Endothelial cell of umbilical vein (primary cell): Measurements from ENCODE around the gene CYP46A1. TPM values are rescaled to one million over a fixed set of nuclear protein-coding genes. Genes with fewer than 3 reads are reported as not detected.

Experiments used
- BruUV-seq: library from RNA; stranded (reverse); fragments of 400-500 nt; replicated peaks from 2 replicates; lab custom pipeline; 2021; lab: Mats Ljungman, UMichigan
- CTCF ChIA-PET: fragments of 300-600, 350-600 bp; sonication (Branson Sonifier 250); formaldehyde crosslinking; loops from one replicate; lab custom pipeline; 2021; ENCODE audit warnings: antibody characterized with exemption, inconsistent platforms; lab: Charles Lee
- POLR2A ChIA-PET: fragments of 300-600, 350-600 bp; sonication (Branson Sonifier 250); formaldehyde crosslinking; loops from one replicate; lab custom pipeline; 2021; ENCODE audit warnings: antibody characterized with exemption, inconsistent platforms; lab: Charles Lee
- DNase-seq: peaks from one replicate; pipeline ENCODE4 v3.0.0-alpha.2; 2011; ENCODE audit warnings: low read depth, low spot score
- FAIRE-seq: peaks from 2 replicates; lab custom pipeline; 2011; peaks lifted over from hg19 to GRCh38; lab: Jason Lieb, UNC
- H2AFZ ChIP-seq: 2 replicates; pipeline ENCODE4 v1.6.0; 2012; ENCODE audit warnings: low read depth, low read length, control low read depth, inconsistent platforms
- H3K27ac ChIP-seq: 2 replicates; pipeline ENCODE4 v1.5.1; 2011; ENCODE audit warnings: low read depth, mild to moderate bottlenecking, control low read depth, low read length, moderate library complexity; ENCODE audit not compliant: insufficient read depth
- H3K27me3 ChIP-seq, 2 experiments: 2 replicates each; pipeline versions ENCODE4 v1.6.0 to v1.6.1; 2011; ENCODE audit warnings: low read length in 2 of 2, mixed read lengths in 1 of 2; ENCODE audit not compliant: control insufficient read depth in 2 of 2, insufficient read depth in 2 of 2
- H3K36me3 ChIP-seq, 2 experiments: 2 replicates in 1 of 2; 3 replicates in 1 of 2; pipeline ENCODE4 v1.5.1; 2011; ENCODE audit warnings: low read length in 2 of 2, mild to moderate bottlenecking in 1 of 2, moderate library complexity in 1 of 2; ENCODE audit not compliant: control insufficient read depth in 2 of 2, insufficient read depth in 2 of 2; ENCODE audit errors: extremely low read depth in 1 of 2
- H3K4me1 ChIP-seq: 3 replicates; pipeline ENCODE4 v1.5.1; 2011; ENCODE audit warnings: mild to moderate bottlenecking, low read length; ENCODE audit not compliant: control insufficient read depth, insufficient read depth; ENCODE audit errors: extremely low read depth
- H3K4me2 ChIP-seq: 2 replicates; pipeline ENCODE4 v1.6.1; 2011; ENCODE audit warnings: low read length, control low read depth, mixed read lengths; ENCODE audit not compliant: insufficient read depth
- H3K4me3 ChIP-seq, 3 experiments: fragments of 200-600 bp in 1 of 3; sonication (generic), shearing (Covaris generic) in 1 of 3; replicated peaks in 1 of 3; 2 replicates each; pipeline ENCODE4 v1.5.1; 2011 to 2016; ENCODE audit warnings: control low read depth in 3 of 3, low read length in 3 of 3, mild to moderate bottlenecking in 2 of 3, inconsistent platforms in 1 of 3, low read depth in 1 of 3, moderate library complexity in 1 of 3; ENCODE audit not compliant: insufficient read depth in 1 of 3
- H3K79me2 ChIP-seq: 2 replicates; pipeline ENCODE4 v1.6.0; 2012; ENCODE audit warnings: low read length, inconsistent platforms; ENCODE audit not compliant: control insufficient read depth, insufficient read depth
- H3K9ac ChIP-seq: replicated peaks from 2 replicates; pipeline ENCODE3; 2011; ENCODE audit warnings: low read length, control low read depth; ENCODE audit not compliant: insufficient read depth; ENCODE audit errors: extremely low read depth
- H3K9me1 ChIP-seq: replicated peaks from 3 replicates; pipeline ENCODE4 v1.6.0; 2011; ENCODE audit warnings: mild to moderate bottlenecking, low read length; ENCODE audit not compliant: control insufficient read depth, insufficient read depth; ENCODE audit errors: extremely low read depth
- H3K9me3 ChIP-seq: replicated peaks from 2 replicates; pipeline ENCODE4 v1.5.1; 2012; ENCODE audit warnings: low read length, inconsistent platforms; ENCODE audit not compliant: control insufficient read depth, insufficient read depth
- H4K20me1 ChIP-seq: replicated peaks from 2 replicates; pipeline ENCODE3; 2011; ENCODE audit warnings: mild to moderate bottlenecking, low read length; ENCODE audit not compliant: control insufficient read depth, insufficient read depth; ENCODE audit errors: extremely low read depth
- EZH2 ChIP-seq: IDR thresholded peaks from 2 replicates; pipeline ENCODE4 v1.6.1; 2012; ENCODE audit warnings: borderline replicate concordance, low read depth, mild to moderate bottlenecking, moderate library complexity, low read length, inconsistent platforms; ENCODE audit not compliant: severe bottlenecking
- FOS ChIP-seq: IDR thresholded peaks from 2 replicates; pipeline ENCODE4 v1.6.1; 2011; ENCODE audit warnings: mild to moderate bottlenecking, low read length, moderate library complexity, borderline replicate concordance; ENCODE audit not compliant: insufficient read depth
- GATA2 ChIP-seq: IDR thresholded peaks from 2 replicates; pipeline ENCODE4 v1.7.0; 2011; ENCODE audit warnings: low read depth, mild to moderate bottlenecking, moderate library complexity, mixed read lengths, low read length; ENCODE audit not compliant: insufficient read length, insufficient read depth
- JUN ChIP-seq: IDR thresholded peaks from 2 replicates; pipeline ENCODE4 v1.6.1; 2011; ENCODE audit warnings: borderline replicate concordance, low read depth; ENCODE audit not compliant: insufficient read length, insufficient read depth
- MYC ChIP-seq: IDR thresholded peaks from one replicate; pipeline ENCODE4 v1.6.1; 2011; ENCODE audit warnings: mild to moderate bottlenecking, low read depth, low read length
- POLR2A ChIP-seq: IDR thresholded peaks from 2 replicates; pipeline ENCODE4 v1.6.1; 2012; ENCODE audit warnings: low read depth, mild to moderate bottlenecking, control low read depth, low read length
- POLR2AphosphoS5 ChIP-seq: IDR thresholded peaks from 2 replicates; pipeline ENCODE4 v1.6.1; 2012; ENCODE audit warnings: low read depth, mild to moderate bottlenecking, control low read depth, low read length, moderate library complexity; ENCODE audit not compliant: insufficient read depth
- dilution Hi-C: fragments of 300-500 bp; cut with MboI; formaldehyde crosslinking; loops from one replicate; pipeline ENCODE4 v1.15.0; 2019; ENCODE audit warnings: low sequenced_read_pairs; ENCODE audit not compliant: extremely low pct_ligation_motif_present
- intact Hi-C: fragments of 100-400 bp; cut with micrococcal nuclease; formaldehyde crosslinking; loops from one replicate; pipeline ENCODE4 v1.10.0; 2022
- polyA plus RNA-seq, 4 experiments: library from polyadenylated mRNA; depleted of rRNA in 3 of 4; stranded (reverse) in 3 of 4; unstranded in 1 of 4; fragments of >200 nt; gene quantifications; 2 replicates each; pipeline versions ENCODE4 v1.2.1 to v1.2.3, GENCODE V29; 2011 to 2012; ENCODE audit warnings: missing spikeins in 1 of 4
- total RNA-seq: library from RNA; stranded (reverse); gene quantifications from 2 replicates; pipeline ENCODE4 v1.2.3, GENCODE V29; 2021
- TF ChIP-seq, protein P1 (sequence below): IDR thresholded peaks from 2 replicates; pipeline ENCODE4 v1.6.1; 2011; ENCODE audit not compliant: insufficient read depth, insufficient read length
- TF ChIP-seq, protein P2 (sequence below), 2 donors: IDR thresholded peaks; 1 replicate in 1 of 2; 2 replicates in 1 of 2; pipeline ENCODE4 v1.5.1; 2011; ENCODE audit warnings: low read length in 2 of 2, mild to moderate bottlenecking in 2 of 2, moderate library complexity in 2 of 2, control low read depth in 1 of 2, inconsistent platforms in 1 of 2, low read depth in 1 of 2; ENCODE audit not compliant: insufficient read depth in 1 of 2; ENCODE audit errors: extremely low read depth in 1 of 2

The CYP46A1 gene
- total and polyA plus RNA-seq, 2 donors (not counting 3 experiments of a cell fraction or from before 2014, with no cell fraction given), result 0.03 to 0.24 TPM

DNA sequence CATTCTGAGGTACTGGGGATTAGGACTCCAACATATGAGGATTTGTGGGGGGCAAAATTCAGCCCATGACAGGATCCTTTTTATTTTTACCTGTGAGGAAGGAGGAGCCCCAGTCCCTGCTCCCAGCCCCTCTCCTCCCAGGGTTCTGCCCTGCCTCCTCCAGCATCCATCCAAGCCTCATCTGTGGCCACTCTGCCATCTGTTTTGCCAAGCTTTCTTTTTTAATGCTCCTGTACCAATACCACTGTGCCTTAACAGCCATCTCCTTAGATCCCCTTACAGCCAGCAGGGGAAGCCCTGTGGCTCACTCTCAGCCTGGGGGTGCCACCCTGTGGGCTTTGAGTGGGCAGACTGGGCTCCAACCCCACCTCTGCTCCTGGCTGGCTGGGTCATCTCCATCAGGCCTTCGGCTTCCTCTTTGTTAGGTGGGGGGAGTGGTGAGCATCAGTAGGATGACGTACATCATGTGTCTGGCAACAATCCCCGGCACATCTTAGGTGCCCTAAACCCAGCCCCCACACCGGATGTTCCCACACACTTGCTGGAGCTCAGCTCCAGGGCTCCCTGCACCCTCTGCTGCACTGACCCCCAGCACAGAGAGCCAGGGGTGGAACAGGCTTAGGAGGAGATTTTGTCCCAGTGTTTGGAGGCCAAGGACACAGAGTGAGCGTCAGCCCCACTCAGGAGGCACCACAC lies 40.2 kb downstream of the CYP46A1 start:
- Histone ChIP-seq H3K4me2 (no peak overlapping the region), H3K4me3 (no peak overlapping the region), H2AFZ (no peak overlapping the region), H3K27ac (no peak overlapping the region), H3K79me2 (no peaks in the 10 kb centered on the region), H3K9me3 (no peaks in the 10 kb centered on the region), H3K9ac (no peak overlapping the region), H3K36me3 (no peaks in the 10 kb centered on the region), H4K20me1 (no peaks in the 10 kb centered on the region), H3K4me1 (no peaks in the 10 kb centered on the region), H3K27me3 (no peaks in the 10 kb centered on the region), H3K9me1 (no peaks in the 10 kb centered on the region)
- TF ChIP-seq MYC, result no peak
- no peak for TF ChIP-seq GATA2
- TF ChIP-seq, protein P1, sequence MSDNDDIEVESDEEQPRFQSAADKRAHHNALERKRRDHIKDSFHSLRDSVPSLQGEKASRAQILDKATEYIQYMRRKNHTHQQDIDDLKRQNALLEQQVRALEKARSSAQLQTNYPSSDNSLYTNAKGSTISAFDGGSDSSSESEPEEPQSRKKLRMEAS, result no peak
- no peak for TF ChIP-seq EZH2
- TF ChIP-seq, protein P2, sequence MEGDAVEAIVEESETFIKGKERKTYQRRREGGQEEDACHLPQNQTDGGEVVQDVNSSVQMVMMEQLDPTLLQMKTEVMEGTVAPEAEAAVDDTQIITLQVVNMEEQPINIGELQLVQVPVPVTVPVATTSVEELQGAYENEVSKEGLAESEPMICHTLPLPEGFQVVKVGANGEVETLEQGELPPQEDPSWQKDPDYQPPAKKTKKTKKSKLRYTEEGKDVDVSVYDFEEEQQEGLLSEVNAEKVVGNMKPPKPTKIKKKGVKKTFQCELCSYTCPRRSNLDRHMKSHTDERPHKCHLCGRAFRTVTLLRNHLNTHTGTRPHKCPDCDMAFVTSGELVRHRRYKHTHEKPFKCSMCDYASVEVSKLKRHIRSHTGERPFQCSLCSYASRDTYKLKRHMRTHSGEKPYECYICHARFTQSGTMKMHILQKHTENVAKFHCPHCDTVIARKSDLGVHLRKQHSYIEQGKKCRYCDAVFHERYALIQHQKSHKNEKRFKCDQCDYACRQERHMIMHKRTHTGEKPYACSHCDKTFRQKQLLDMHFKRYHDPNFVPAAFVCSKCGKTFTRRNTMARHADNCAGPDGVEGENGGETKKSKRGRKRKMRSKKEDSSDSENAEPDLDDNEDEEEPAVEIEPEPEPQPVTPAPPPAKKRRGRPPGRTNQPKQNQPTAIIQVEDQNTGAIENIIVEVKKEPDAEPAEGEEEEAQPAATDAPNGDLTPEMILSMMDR (IDR thresholded peaks at IDR 0.05; ENCODE audit: extremely low read depth in 1 of 2, insufficient read depth in 1 of 2, low read depth in 1 of 2, low read length in 2 of 2), result no peak
- no peak for TF ChIP-seq JUN
- TF ChIP-seq FOS, result no peak
- TF ChIP-seq POLR2AphosphoS5, result no peak
- no peak for TF ChIP-seq POLR2A
- ChIA-PET CTCF (interaction anchor here (1.0 to 1.6 kb wide), 4 partner anchors 9 to 175 kb away, joined by 3 to 6 read pairs (median 4); partner anchors contain the start of gene CYP46A1), POLR2A (no interaction called here)
- no peak for FAIRE-seq
- intact Hi-C loops, result no loop called here
- DNase-seq, result no peak
- dilution Hi-C loops, result no loop called here
- no TSS peak for BruUV-seq
